ENCODE results near the gene MLANA.

MLANA gene, protein sequence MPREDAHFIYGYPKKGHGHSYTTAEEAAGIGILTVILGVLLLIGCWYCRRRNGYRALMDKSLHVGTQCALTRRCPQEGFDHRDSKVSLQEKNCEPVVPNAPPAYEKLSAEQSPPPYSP

DNA sequence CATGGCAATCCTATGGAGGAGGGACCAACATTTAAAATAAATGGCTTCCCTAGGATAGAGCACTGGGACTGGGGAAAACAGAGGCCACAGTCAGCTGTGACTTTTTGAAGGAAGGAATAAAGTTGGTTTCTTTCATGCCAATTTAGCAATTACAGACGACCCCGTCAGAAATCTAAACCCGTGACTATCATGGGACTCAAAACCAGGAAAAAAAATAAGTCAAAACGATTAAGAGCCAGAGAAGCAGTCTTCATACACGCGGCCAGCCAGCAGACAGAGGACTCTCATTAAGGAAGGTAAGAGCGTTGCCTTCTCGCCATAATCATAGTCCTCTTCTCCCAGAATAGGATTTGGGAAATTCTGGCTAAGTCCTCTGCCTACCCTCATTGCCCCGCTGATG, at the start of gene MLANA:
MLANA (plus strand) TSS at position 249 of the 400 bp plus-strand sequence. CDS start 1,586 bp downstream, outside the sequence.
- Histone ChIP-seq H3K27me3 (replicated peaks) (no peaks in the 10 kb centered on the region), H3K27ac (no peak within 1 kb of the TSS), H3K36me3 (replicated peaks) (no peaks in the 10 kb centered on the region), H3K4me3 (ENCODE audit: low read depth, low read length) (no peak within 1 kb of the TSS)
- in situ Hi-C loops (cut with HindIII; ENCODE audit: low pct_ligation_motif_present, low sequenced_read_pairs): no loop called here
- TF ChIP-seq, protein P1, sequence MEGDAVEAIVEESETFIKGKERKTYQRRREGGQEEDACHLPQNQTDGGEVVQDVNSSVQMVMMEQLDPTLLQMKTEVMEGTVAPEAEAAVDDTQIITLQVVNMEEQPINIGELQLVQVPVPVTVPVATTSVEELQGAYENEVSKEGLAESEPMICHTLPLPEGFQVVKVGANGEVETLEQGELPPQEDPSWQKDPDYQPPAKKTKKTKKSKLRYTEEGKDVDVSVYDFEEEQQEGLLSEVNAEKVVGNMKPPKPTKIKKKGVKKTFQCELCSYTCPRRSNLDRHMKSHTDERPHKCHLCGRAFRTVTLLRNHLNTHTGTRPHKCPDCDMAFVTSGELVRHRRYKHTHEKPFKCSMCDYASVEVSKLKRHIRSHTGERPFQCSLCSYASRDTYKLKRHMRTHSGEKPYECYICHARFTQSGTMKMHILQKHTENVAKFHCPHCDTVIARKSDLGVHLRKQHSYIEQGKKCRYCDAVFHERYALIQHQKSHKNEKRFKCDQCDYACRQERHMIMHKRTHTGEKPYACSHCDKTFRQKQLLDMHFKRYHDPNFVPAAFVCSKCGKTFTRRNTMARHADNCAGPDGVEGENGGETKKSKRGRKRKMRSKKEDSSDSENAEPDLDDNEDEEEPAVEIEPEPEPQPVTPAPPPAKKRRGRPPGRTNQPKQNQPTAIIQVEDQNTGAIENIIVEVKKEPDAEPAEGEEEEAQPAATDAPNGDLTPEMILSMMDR (IDR thresholded peaks at IDR 0.05; ENCODE audit: low read depth, low read length, missing control alignments): no peak
- no peak for DNase-seq

DNA sequence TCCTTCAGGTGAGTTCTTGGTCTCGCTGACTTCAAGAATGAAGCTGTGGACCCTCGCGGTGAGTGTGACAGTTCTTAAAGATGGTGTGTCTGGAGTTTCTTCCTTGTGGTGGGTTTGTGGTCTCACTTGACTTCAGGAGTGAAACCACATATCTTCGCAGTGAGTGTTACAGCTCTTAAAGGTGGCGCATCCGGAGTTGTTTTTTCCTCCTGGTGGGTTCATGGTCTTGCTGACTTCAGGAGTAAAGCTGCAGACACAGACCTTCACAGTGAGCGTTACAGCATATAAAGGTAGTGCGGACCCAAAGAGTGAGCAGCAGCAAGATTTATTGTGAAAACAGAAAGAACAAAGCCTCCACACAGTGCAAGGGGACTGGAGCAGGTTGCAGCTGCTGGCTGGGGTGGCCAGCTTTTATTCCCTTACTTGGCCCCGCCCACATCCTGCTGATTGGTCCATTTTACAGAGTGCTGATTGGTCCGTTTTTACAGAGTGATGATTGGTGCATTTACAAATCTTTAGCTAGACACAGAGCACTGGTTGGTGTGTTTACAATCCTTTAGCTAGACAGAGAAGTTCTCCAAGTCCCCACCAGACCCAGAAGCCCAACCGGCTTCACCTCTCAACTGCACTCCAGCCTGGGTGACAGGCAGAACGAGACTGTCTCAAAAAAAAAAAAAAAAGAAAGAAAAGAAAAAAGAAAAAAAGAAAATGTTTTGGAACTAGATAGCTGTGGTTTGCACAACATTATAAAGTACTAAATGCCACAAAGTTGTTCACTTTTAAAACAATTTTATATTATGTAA, 48.7 kb upstream of the MLANA start:
- Histone ChIP-seq H3K27ac (no peak overlapping the region), H3K4me3 (ENCODE audit: low read depth, low read length) (no peak overlapping the region), H3K27me3 (replicated peaks) (no peaks in the 10 kb centered on the region), H3K36me3 (replicated peaks) (no peaks in the 10 kb centered on the region)
- in situ Hi-C loops (cut with HindIII; ENCODE audit: low pct_ligation_motif_present, low sequenced_read_pairs): no loop called here
- no peak for DNase-seq
- TF ChIP-seq, protein P1 (IDR thresholded peaks at IDR 0.05; ENCODE audit: low read depth, low read length, missing control alignments): no peak

GRCh38 chr9:5842929-5843793, 47.5 kb upstream of the MLANA start:
- TF ChIP-seq, protein P1 (IDR thresholded peaks at IDR 0.05; ENCODE audit: low read depth, low read length, missing control alignments): no peak
- in situ Hi-C loops (cut with HindIII; ENCODE audit: low pct_ligation_motif_present, low sequenced_read_pairs): no loop called here
- Histone ChIP-seq H3K4me3 (ENCODE audit: low read depth, low read length) (no peak overlapping the region), H3K27me3 (replicated peaks) (no peaks in the 10 kb centered on the region), H3K27ac (no peak overlapping the region), H3K36me3 (replicated peaks) (no peaks in the 10 kb centered on the region)
- no peak for DNase-seq

- no peak for DNase-seq
- Histone ChIP-seq H3K36me3 (replicated peaks) (no peaks in the 10 kb centered on the region), H3K4me3 (ENCODE audit: low read depth, low read length) (no peak overlapping the region), H3K27me3 (replicated peaks) (no peaks in the 10 kb centered on the region), H3K27ac (peak overlapping the region; percentile 11)
- TF ChIP-seq, protein P1 (IDR thresholded peaks at IDR 0.05; ENCODE audit: low read depth, low read length, missing control alignments): no peak
- in situ Hi-C loops (cut with HindIII; ENCODE audit: low pct_ligation_motif_present, low sequenced_read_pairs): no loop called here
Measured at GRCh38 chr9:5843794-5844471, 46.8 kb upstream of the MLANA start.

- TF ChIP-seq, protein P1 (IDR thresholded peaks at IDR 0.05; ENCODE audit: low read depth, low read length, missing control alignments): no peak
- in situ Hi-C loops (cut with HindIII; ENCODE audit: low pct_ligation_motif_present, low sequenced_read_pairs): no loop called here
Measured at GRCh38 chr9:5845157-5845531, 45.5 kb upstream of the MLANA start.

More at GRCh38 chr9:5845157-5845531, 45.5 kb upstream of the MLANA start:
- H3K36me3 ChIP-seq (replicated peaks): no peaks in the 10 kb centered on the region
- no peak for DNase-seq
- H3K27ac ChIP-seq: no peak overlapping the region
- no peaks in the 10 kb centered on the region for H3K27me3 ChIP-seq (replicated peaks)
- no peak overlapping the region for H3K4me3 ChIP-seq (ENCODE audit: low read depth, low read length)
